Effector CD8-positive, alpha-beta T cell (primary cell): ENCODE results near the gene PLCB2.

Experiments used
- DNase-seq: peaks from one replicate; lab custom pipeline; 2025; lab: John Stamatoyannopoulos, UW

PLCB2 gene

GRCh38 chr15:40286061-40286532 lies 21.6 kb downstream of the PLCB2 start:
- DNase-seq = no peak

- no peak for DNase-seq
These were observed 22.2 kb downstream of the PLCB2 start for GRCh38 chr15:40285554-40286011.

DNA sequence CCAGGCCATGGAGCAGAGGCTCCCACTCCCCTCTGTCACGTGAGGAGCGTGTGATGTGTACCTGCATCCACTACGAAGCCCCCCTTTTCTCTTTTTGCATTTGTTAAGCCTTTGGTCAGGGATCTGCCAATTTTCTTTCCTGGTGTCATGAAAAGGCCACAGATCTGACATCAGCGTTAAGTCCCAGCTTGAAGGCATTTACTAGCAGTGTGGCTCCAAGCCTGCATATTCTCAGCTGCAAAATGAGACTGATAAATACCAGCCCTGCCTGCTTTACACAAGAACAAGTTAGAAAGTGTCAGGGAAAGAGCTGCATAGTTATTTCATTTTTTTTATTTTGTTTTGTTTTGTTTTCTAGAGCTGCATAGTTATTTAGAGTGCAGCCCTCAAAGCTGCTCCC lies 22.6 kb downstream of the PLCB2 start:
- no peak for DNase-seq

GRCh38 chr15:40283615-40284300 lies 24.0 kb downstream of the PLCB2 start:
- no peak for DNase-seq

GRCh38 chr15:40282869-40283614 lies 24.7 kb downstream of the PLCB2 start, which contains the start of gene ANKRD63:
TSS of gene ANKRD63 (minus strand) at chr15:40283064. CDS start at chr15:40282586, 478 bp downstream.
- DNase-seq = peak; percentile 8

DNA sequence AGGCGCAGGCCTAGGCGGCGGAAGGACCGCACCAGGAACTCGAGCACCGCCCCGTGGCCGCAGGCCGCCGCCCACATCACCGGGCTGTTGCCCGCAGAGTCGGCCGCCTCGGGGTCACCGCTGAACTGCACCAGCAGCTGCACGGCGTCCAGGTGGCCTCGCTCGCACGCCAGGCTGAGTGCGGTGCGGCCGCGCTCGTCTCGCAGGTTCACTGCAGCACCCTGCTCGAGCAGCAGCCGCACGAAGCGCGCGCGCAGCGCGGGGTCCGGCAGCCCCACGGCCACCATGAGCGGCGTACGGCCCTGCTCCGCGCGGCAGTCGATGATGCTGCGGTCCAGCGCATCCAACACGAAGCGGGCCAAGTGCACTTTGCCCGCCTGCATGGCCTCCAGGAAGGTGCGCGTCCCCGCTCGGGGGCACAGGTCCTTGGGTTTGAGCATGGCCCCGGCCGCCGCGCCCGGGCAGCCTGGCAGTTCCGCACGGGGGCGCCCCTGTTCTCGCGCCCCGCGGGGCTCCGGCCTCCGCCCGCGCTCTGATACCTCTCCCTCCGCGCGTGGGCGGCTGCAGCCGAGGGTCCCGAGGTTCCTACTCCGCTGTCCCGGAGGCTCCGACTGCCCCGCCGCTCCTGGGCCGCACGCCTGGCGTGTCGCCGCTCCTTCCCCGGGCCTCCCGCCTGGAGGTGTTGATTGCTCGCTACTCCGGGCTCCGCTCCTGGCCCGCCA lies 25.4 kb downstream of the PLCB2 start:
- peak; percentile 12 for DNase-seq

GRCh38 chr15:40281801-40282146 lies 26.0 kb downstream of the PLCB2 start:
- DNase-seq = no peak

GRCh38 chr15:40281057-40281800 lies 26.5 kb downstream of the PLCB2 start:
- DNase-seq = no peak

DNA sequence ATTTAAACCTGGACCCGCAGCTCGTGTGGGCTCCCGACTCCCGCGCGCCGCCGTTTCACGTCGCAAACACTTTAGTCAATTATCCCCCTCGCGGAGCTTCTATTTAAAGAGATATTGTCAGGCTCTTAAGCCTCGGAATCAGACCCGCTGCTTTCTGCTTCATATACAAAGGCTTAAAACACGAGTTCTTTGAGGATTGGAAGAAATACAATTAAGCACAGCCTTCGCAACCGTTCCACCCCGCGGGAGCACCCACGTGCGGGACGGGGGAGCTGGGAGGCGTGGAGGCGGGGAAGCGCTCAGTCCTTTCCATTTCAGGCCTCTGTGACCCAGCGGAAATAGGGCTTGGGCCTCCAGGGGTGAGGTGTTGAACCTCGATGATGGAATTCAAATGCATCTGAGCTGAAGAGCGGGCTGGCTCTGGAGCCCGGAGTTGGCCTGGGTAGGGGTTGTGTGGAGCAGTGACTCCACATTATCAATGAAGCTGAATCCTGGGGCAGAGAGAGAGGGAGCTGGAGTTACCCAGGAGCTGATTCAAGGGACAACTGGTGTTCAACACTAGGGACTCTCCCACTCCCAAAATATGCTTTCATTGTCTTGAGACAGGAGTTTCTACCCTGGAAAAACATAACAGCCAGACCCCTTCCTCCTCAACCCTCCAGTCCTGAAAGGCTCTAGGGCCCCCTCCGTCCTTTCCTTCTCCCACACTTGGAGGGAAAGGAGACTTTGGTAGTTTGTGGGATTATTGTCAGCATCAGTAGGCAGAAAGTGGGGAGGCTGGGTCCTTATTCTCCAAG lies 27.3 kb downstream of the PLCB2 start:
- DNase-seq = no peak

- DNase-seq = peak; percentile 52
These were observed 28.1 kb downstream of the PLCB2 start for GRCh38 chr15:40279437-40280141.

- DNase-seq = no peak
These were observed 29.7 kb downstream of the PLCB2 start for GRCh38 chr15:40278026-40278425.

DNA sequence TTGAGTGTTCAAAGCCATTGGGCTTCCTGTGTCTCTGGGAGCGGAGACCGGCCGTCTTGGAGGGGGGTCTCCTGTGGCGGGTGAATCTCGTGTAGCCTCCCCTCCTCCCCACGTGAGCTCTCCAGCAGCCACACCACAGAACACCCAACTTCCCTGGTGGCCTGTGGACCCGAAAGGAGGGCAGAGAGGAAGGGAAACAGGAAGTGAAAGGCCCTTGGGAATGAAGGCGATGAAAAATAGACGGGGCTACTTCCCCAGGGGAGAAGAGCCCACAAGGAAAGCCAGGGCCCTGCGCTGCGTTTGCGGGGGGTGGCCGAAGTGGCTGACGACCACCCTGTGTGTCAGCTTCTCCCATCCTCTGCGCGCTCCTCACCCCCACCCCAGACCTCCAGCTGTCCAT lies 30.3 kb downstream of the PLCB2 start:
- no peak for DNase-seq

- no peak for DNase-seq
These were observed 30.8 kb downstream of the PLCB2 start for GRCh38 chr15:40276927-40277326.

DNA sequence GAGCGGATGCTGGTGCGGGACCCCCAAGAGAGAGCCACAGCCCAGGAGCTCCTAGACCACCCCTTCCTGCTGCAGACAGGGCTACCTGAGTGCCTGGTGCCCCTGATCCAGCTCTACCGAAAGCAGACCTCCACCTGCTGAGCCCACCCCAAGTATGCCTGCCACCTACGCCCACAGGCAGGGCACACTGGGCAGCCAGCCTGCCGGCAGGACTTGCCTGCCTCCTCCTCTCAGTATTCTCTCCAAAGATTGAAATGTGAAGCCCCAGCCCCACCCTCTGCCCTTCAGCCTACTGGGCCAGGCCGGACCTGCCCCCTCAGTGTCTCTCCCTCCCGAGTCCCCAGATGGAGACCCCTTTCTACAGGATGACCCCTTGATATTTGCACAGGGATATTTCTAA lies 31.8 kb downstream of the PLCB2 start:
- no peak for DNase-seq

- no peak for DNase-seq
These were observed 32.2 kb downstream of the PLCB2 start for GRCh38 chr15:40275523-40275922.

DNA sequence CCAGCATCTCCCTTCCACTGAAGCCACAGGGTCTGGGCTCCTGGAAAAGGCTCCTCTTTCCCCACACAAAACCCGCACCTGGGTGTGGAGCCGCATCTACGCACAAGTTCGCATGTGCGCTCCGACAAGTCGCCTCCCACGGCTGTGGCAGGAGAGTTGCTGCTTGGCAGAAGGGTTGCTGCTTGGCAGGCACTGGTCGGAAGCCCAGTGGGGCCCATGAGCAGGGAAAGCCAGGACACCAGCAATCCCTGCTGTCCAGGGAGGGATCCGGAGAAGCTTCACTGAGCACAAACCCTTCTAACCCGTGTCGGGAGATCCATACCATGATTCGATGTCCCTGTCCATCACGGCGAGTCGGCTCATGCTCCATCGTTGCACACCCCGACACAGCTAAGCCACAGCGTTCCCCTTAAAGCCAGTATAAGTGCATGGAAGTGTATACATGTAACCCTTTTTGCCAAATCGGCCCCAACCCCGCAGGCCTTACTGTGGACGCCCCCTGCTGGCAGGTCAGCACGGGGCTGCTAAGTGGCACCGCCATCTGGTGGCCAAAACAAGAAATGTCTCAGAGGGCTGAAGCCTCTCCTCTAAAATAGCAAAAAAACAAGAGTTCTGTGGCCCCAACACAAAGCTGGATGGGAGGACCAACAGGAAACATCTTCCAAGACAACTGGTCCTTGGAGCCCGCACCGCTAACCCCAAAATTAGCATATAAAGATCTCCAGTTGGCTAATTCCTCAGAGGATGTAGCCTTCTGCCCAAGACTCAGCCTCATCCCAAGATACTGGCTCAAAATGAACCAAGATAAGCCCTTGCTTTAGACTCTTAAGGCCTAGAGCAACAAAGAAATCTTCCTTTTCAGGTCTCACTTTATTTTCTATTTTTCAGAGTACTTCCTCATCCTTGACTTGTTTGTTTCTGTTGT lies 33.1 kb downstream of the PLCB2 start:
- peak; percentile 81 for DNase-seq

- no peak for DNase-seq
These were observed 34.3 kb downstream of the PLCB2 start for GRCh38 chr15:40273428-40273827.

GRCh38 chr15:40272485-40273056 lies 35.2 kb downstream of the PLCB2 start:
- DNase-seq = no peak
